GM12865 (cell line): ENCODE results near the gene FRMPD4.

ENCODE experiments used
- DNase-seq: peaks from one replicate; pipeline ENCODE4 v3.0.0; 2010; ENCODE audit warnings: low read depth
- H3K4me3 ChIP-seq: 2 replicates; pipeline ENCODE4 v1.5.1; 2011; ENCODE audit warnings: mild to moderate bottlenecking, low read depth, low read length, control low read depth
- CTCF ChIP-seq: IDR thresholded peaks from 2 replicates; pipeline ENCODE4 v1.5.1; 2011; ENCODE audit warnings: low read length, control low read depth, low read depth, inconsistent platforms; ENCODE audit not compliant: insufficient read depth; ENCODE audit errors: missing control alignments

The FRMPD4 gene

GRCh38 chrX:12240491-12240890, 102.2 kb downstream of the FRMPD4 start:
- no peak overlapping the region for H3K4me3 ChIP-seq
- no peak for DNase-seq
- no peak for TF ChIP-seq CTCF

GRCh38 chrX:12241026-12241425, 102.8 kb downstream of the FRMPD4 start:
- H3K4me3 ChIP-seq: no peak overlapping the region
- no peak for DNase-seq
- TF ChIP-seq CTCF: no peak

- no peak overlapping the region for H3K4me3 ChIP-seq
- no peak for DNase-seq
- TF ChIP-seq CTCF: no peak
Observed at GRCh38 chrX:12245650-12246645, 107.7 kb downstream of the FRMPD4 start.

GRCh38 chrX:12249997-12250396, 111.7 kb downstream of the FRMPD4 start:
- DNase-seq: no peak
- TF ChIP-seq CTCF: no peak
- no peak overlapping the region for H3K4me3 ChIP-seq

- no peak for DNase-seq
- no peak overlapping the region for H3K4me3 ChIP-seq
- TF ChIP-seq CTCF: no peak
Observed at GRCh38 chrX:12263211-12263610, 124.9 kb downstream of the FRMPD4 start.

GRCh38 chrX:12269484-12269883, 131.2 kb downstream of the FRMPD4 start:
- no peak for DNase-seq
- TF ChIP-seq CTCF: no peak
- no peak overlapping the region for H3K4me3 ChIP-seq
